Stimulated activated CD8-positive, alpha-beta memory T cell treated with anti-CD3 and anti-CD28 coated beads, Interleukin-4, amount 100 ng/mL, for 4 hours (primary cell): ENCODE results near the gene PYCARD.
"Not testable (repeated sequence)": the region's sequence is repeated elsewhere in the genome, so short reads cannot be mapped to it uniquely, and the experiment has no call there.

Source experiments
- DNase-seq, 2 donors: peaks; one replicate each; pipeline ENCODE4 v3.0.0-alpha.2; 2020; ENCODE audit warnings: low read depth in 2 of 2, low spot score in 1 of 2

PYCARD gene

DNA sequence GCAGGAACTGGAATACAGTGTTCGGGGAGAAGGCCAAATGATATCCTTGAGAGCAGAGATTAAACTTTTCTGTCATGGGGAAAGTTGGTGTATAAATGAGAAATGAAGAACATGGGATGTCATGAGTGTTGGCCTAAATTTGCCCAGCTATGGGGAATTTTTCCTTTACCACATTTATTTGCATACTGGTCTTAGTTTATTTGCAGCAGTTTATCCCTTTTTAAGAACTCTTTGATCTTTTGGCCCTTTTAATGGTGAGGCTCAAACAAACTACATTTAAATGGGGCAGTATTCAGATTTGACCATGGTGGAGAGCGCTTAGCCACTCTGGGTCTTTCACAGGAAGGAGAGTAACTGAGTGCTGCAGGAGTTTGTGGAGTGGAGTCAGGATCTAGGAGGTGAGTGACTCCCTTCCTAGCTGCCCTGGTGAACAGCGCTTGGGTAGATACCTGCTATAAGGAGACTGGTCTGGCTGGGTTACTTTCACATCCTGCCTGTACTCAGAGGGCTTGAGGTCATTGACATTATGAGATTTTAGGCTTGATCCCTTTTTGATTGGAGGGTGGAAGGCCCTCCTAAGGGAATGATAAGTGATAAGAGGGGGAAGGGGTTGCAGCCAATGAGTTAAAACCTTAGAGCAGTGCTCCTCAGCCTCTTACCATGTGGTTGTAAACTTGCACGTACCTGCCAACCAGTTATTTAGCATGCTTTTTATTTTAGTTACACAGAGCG, 10.7 kb downstream of the PYCARD start:
- DNase-seq: no peak

- DNase-seq: no peak
These were observed 11.6 kb downstream of the PYCARD start for GRCh38 chr16:31190818-31191444.

- DNase-seq: no peak
These were observed 12.5 kb downstream of the PYCARD start for GRCh38 chr16:31190061-31190460.

GRCh38 chr16:31189412-31189778, 13.2 kb downstream of the PYCARD start:
- DNase-seq: no peak

GRCh38 chr16:31188450-31189411, 13.8 kb downstream of the PYCARD start:
- DNase-seq: no peak

- no peak for DNase-seq
These were observed 14.8 kb downstream of the PYCARD start for GRCh38 chr16:31187808-31188189.

GRCh38 chr16:31186930-31187807, 15.4 kb downstream of the PYCARD start:
- DNase-seq: no peak

DNA sequence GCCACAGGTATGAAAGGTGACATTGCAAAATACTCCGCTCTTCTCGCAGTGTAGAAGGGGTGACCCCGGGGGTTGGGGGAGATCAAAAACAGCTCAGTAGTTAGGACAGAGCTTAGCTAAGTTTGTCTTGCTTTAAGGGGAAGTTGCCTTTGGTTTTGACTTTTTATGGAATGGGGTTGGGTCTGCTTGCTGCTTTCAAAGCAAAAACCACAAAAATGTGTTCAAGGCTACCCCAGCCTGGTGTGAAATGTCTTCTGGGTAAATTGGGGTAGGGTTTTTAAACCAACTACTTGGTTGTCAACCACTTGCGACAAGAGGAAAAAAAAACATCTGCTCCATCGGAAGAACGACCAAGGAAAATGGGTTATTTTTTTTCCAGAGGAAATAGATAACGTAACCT, 16.4 kb downstream of the PYCARD start:
- no peak for DNase-seq

- no peak for DNase-seq
These were observed 17.2 kb downstream of the PYCARD start for GRCh38 chr16:31185339-31185738.

GRCh38 chr16:31184888-31185287, 17.7 kb downstream of the PYCARD start:
- DNase-seq: no peak

DNA sequence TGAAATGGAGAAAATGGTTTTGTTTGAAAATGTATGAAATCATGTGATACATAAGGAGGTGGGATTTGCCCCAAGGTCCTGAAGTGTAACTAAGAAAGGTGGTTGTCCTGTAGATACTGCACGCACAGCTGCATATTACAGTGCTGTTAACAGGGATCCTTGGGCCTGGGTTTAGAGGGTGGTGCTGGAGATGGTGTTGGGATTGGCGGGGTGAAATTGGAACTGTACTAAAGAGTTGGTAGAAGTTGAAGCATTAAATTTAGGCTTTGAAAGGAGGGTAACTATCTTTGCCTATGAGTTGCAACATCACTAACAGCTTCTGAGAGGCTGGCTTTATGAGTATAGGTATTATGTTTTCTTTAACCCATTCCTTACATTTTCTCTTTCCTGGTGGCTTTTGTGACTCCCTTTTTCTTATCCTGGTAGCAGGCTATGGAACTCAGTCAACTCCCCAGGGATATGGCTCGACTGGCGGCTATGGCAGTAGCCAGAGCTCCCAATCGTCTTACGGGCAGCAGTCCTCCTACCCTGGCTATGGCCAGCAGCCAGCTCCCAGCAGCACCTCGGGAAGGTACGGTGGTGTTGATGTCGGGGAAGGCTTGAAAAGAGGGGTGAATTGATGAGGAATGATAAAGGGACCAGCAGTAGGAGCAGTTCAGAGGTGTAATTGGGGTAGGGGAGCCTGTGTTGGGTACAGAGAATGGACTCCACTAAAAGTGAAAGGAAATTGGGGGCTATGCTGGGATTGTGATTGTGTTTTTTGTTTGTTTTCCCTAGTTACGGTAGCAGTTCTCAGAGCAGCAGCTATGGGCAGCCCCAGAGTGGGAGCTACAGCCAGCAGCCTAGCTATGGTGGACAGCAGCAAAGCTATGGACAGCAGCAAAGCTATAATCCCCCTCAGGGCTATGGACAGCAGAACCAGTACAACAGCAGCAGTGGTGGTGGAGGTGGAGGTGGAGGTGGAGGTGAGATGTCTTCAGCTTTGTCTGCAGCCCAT, 18.8 kb downstream of the PYCARD start:
- no peak for DNase-seq

DNA sequence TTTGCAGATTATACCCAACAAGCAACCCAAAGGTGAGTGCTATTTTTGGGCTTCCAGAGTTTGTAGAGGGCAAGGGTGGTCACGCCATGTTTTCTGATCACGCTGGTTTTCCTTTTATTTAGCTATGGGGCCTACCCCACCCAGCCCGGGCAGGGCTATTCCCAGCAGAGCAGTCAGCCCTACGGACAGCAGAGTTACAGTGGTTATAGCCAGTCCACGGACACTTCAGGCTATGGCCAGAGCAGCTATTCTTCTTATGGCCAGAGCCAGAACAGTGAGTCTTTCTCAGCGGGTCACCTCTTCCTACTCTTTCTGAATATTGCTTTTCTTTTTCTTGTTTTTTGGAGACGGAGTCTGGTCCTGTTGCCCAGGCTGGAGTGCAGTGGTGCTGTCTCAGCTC, 20.2 kb downstream of the PYCARD start:
- DNase-seq: no peak

- no peak for DNase-seq
These were observed 21.3 kb downstream of the PYCARD start for GRCh38 chr16:31181102-31181830.

- peak; percentile 71 to 80 for DNase-seq
These were observed 22.7 kb downstream of the PYCARD start, which contains the start of gene FUS for GRCh38 chr16:31179747-31180459. TSS of gene FUS (plus strand) at chr16:31180139. CDS start at chr16:31180215, 76 bp downstream.

GRCh38 chr16:31179219-31179746, 23.3 kb downstream of the PYCARD start:
- no peak for DNase-seq

GRCh38 chr16:31177136-31177535, 25.4 kb downstream of the PYCARD start:
- peak in 1 of 2 donors; percentile 21 for DNase-seq

DNA sequence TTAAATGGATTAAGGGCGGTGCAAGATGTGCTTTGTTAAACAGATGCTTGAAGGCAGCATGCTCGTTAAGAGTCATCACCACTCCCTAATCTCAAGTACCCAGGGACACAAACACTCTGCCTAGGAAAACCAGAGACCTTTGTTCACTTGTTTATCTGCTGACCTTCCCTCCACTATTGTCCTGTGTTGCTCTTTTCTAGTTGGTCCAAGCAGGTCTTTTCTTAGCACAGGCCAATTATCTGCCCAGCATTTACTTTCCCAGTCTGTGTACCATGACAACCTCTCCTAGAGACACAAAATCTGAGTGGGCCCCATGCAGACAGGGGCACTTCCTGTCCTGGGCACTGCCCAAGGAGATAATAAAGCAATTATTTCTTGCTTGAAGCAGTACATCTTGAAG, 32.5 kb downstream of the PYCARD start:
- not testable (repeated sequence) for DNase-seq

- no peak for DNase-seq
These were observed 33.7 kb downstream of the PYCARD start for GRCh38 chr16:31168848-31169247.
